Gastrocnemius medialis (tissue), 4 donors: ENCODE data around the gene OR8B8. TPM values are rescaled to one million over a fixed set of nuclear protein-coding genes. Genes with fewer than 3 reads are reported as not detected.
"Not testable (repeated sequence)": the region's sequence is repeated elsewhere in the genome, so short reads cannot be mapped to it uniquely, and the experiment has no call there.

ENCODE experiments used
- ATAC-seq, 2 donors: fragments of 150-250 bp; one replicate each; pipeline ENCODE4 v1.9.1; 2016
- DNase-seq, 2 donors: peaks; one replicate each; pipeline ENCODE4 v3.0.0-alpha.2; 2019
- H3K27ac ChIP-seq, 4 donors: fragments of 200-600 bp; sonication (generic); 1 replicate in 1 of 4; 2 replicates in 3 of 4; pipeline ENCODE4 v1.5.1; 2016 to 2018; ENCODE audit warnings: mild to moderate bottlenecking in 2 of 4, moderate library complexity in 1 of 4
- H3K27me3 ChIP-seq, 3 donors: fragments of 200-600 bp; sonication (generic) in 2 of 3; 1 replicate in 1 of 3; 2 replicates in 2 of 3; pipeline versions ENCODE4 v1.5.1 to v1.6.0; 2016 to 2019; ENCODE audit warnings: mild to moderate bottlenecking in 1 of 3, moderate library complexity in 1 of 3
- H3K36me3 ChIP-seq, 2 donors: fragments of 200-600 bp; sonication (generic) in 1 of 2; one replicate each; pipeline ENCODE4 v1.5.1; 2017 to 2018
- H3K4me1 ChIP-seq, 2 donors: fragments of 200-600 bp; sonication (generic) in 1 of 2; one replicate each; pipeline ENCODE4 v1.5.1; 2016 to 2017; ENCODE audit warnings: mild to moderate bottlenecking in 2 of 2
- H3K4me3 ChIP-seq, 4 donors: fragments of 200-600 bp; sonication (generic) in 3 of 4; 1 replicate in 1 of 4; 2 replicates in 3 of 4; pipeline ENCODE4 v1.5.1; 2016 to 2019; ENCODE audit warnings: mild to moderate bottlenecking in 2 of 4
- H3K9me3 ChIP-seq, 3 donors: fragments of 200-600 bp; sonication (generic) in 2 of 3; 1 replicate in 1 of 3; 2 replicates in 2 of 3; pipeline ENCODE4 v1.5.1; 2016 to 2019
- POLR2A ChIP-seq, 2 donors: fragments of 450-650 bp; IDR thresholded peaks; one replicate each; pipeline ENCODE4 v1.6.1; 2017; ENCODE audit warnings: antibody characterized with exemption in 2 of 2, mild to moderate bottlenecking in 2 of 2, moderate library complexity in 2 of 2
- in situ Hi-C, 4 donors: fragments of 200-750 bp; cut with MboI; loops; one replicate each; pipeline versions ENCODE4 v1.15.0 to v1.8.0; 2017; ENCODE audit warnings: low sequenced_read_pairs in 4 of 4
- intact Hi-C: fragments of 100-400 bp; cut with DNase I; formaldehyde crosslinking; loops from one replicate; pipeline ENCODE4 v1.15.1; 2023; ENCODE audit warnings: low total_unique reads
- total RNA-seq, 4 donors: library from RNA; depleted of rRNA; stranded (reverse); fragments of >200 nt; gene quantifications; one replicate each; pipeline versions ENCODE4 v1.1.0 to v1.2.3, GENCODE V29; 2016
- TF ChIP-seq, protein P1 (sequence below), 5 experiments: fragments of 450-650 bp in 3 of 5; fragments of 200-600 bp in 2 of 5; sonication (generic) in 2 of 5; IDR thresholded peaks in 4 of 5; conservative IDR thresholded peaks in 1 of 5; 1 replicate in 4 of 5; 2 replicates in 1 of 5; pipeline ENCODE4 v1.5.1; 2016 to 2019; ENCODE audit warnings: antibody characterized with exemption in 5 of 5, mild to moderate bottlenecking in 3 of 5, moderate library complexity in 3 of 5

Gene OR8B8
- total RNA-seq, 4 donors from 2014 or later = not detected

DNA sequence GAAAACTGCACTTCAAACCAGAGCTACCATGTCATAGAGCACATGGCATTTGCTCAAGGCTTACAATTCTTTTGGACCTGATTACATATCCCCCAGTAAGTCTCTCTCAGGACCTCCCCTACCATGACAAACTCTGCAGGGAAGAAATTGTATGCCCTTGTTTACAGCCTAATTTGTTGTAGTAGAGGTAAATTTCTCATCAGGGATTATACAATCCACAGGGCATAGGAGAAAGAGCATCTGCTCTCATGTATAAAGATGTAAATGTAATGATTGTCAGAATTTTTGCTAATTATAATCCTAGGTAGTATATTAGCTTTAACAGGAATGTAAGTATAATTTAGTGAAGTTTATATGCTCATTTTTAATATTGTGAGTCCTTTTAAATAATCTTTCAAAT is 46.6 kb downstream of the OR8B8 start, which contains the start of gene OR8B3:
Gene OR8B3, minus strand, starts transcription at position 101 of the 400 bp plus-strand sequence. CDS start 1,673 bp downstream, outside the sequence.
- no peak within 1 kb of the TSS for H3K27ac ChIP-seq
- in situ Hi-C loops (no loop called here), intact Hi-C loops (no loop called here)
- H3K9me3 ChIP-seq = no peaks in the 10 kb centered on the region
- DNase-seq (no peak), ATAC-seq (no peak)
- no peak for TF ChIP-seq POLR2A (IDR thresholded peaks at IDR 0.05)
- TF ChIP-seq, protein P1, sequence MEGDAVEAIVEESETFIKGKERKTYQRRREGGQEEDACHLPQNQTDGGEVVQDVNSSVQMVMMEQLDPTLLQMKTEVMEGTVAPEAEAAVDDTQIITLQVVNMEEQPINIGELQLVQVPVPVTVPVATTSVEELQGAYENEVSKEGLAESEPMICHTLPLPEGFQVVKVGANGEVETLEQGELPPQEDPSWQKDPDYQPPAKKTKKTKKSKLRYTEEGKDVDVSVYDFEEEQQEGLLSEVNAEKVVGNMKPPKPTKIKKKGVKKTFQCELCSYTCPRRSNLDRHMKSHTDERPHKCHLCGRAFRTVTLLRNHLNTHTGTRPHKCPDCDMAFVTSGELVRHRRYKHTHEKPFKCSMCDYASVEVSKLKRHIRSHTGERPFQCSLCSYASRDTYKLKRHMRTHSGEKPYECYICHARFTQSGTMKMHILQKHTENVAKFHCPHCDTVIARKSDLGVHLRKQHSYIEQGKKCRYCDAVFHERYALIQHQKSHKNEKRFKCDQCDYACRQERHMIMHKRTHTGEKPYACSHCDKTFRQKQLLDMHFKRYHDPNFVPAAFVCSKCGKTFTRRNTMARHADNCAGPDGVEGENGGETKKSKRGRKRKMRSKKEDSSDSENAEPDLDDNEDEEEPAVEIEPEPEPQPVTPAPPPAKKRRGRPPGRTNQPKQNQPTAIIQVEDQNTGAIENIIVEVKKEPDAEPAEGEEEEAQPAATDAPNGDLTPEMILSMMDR (IDR thresholded peaks at IDR 0.05 in 4 of 5, conservative IDR thresholded peaks at IDR 0.05 in 1 of 5) = no peak
- no peaks in the 10 kb centered on the region for H3K27me3 ChIP-seq
- no peak within 1 kb of the TSS for H3K4me3 ChIP-seq
- no peaks in the 10 kb centered on the region for H3K4me1 ChIP-seq
- no peaks in the 10 kb centered on the region for H3K36me3 ChIP-seq

DNA sequence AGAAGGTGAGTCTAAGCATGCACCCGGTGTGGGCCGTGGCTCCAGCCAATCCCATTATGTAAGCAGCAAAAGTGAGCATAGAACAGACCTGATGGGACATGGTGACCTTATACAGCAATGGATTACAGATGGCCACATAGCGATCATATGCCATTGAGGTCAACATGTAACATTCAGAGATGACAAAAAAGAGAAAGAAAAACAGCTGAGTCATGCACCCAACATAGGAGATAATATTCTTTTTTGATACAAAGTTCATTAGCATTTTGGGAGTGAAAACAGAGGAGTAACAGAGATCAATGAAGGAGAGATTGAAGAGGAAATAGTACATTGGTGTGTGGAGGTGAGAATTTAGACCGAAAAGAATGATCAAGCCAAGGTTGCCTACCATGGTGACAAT is 48.6 kb downstream of the OR8B8 start:
- H3K4me3 ChIP-seq, in situ Hi-C loops, H3K36me3 ChIP-seq, H3K4me1 ChIP-seq, intact Hi-C loops, H3K27ac ChIP-seq, H3K9me3 ChIP-seq, DNase-seq, ATAC-seq, H3K27me3 ChIP-seq: not testable (repeated sequence)

DNA sequence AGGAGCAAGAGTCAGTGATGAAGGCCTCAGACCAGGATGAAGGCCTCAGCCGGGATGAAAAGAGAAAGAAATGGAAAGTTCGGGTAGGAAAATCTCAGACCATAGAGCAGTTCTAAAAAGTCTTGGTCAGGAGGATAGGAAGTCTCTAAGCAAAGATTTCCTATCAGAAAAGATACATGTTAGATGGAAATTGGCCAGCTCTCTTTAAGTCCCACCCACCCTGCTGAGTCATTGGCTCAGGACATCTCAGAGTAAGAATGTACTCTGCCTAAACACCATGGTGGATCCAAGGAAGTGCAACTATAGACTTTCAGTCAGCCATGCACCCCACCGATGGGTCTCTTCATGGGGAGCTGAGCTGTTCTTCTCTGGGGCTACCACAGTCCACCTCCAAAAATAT is 51.1 kb downstream of the OR8B8 start:
- in situ Hi-C loops (no loop called here), intact Hi-C loops (no loop called here)
- Histone ChIP-seq H3K27me3 (no peaks in the 10 kb centered on the region), H3K4me1 (no peaks in the 10 kb centered on the region), H3K9me3 (no peaks in the 10 kb centered on the region), H3K27ac (no peak overlapping the region), H3K36me3 (no peaks in the 10 kb centered on the region), H3K4me3 (no peak overlapping the region)
- ATAC-seq = no peak
- DNase-seq = no peak
- TF ChIP-seq, protein P1 (IDR thresholded peaks at IDR 0.05 in 4 of 5, conservative IDR thresholded peaks at IDR 0.05 in 1 of 5) = no peak
- no peak for TF ChIP-seq POLR2A (IDR thresholded peaks at IDR 0.05)

Other genes with a start within 250 kb of the OR8B8 start
- not detected for gene OR8G1, start 204.6 kb downstream of the OR8B8 start, total RNA-seq
- not detected for gene OR8G5, start 189.3 kb downstream of the OR8B8 start, total RNA-seq
- gene OR8D1, start 131.7 kb downstream of the OR8B8 start, total RNA-seq = not detected
- not detected for gene OR8D2, start 125.5 kb downstream of the OR8B8 start, total RNA-seq
- not detected for gene OR8B2, start 61.2 kb downstream of the OR8B8 start, total RNA-seq
- gene OR8B3, start 46.7 kb downstream of the OR8B8 start, total RNA-seq = not detected
- gene OR8B4, start 20.8 kb downstream of the OR8B8 start, total RNA-seq = not detected
- not detected for gene OR8B12, start 98.0 kb upstream of the OR8B8 start, total RNA-seq
- not detected for gene OR8A1, start 124.3 kb upstream of the OR8B8 start, total RNA-seq
- gene PANX3, start 165.7 kb upstream of the OR8B8 start, total RNA-seq = not detected
- gene TBRG1, start 177.2 kb upstream of the OR8B8 start, total RNA-seq = 10 to 100 TPM; 20.8 to 42.3 (median 25.6) TPM
- gene SIAE, start 228.0 kb upstream of the OR8B8 start, total RNA-seq = 10 to 100 TPM in 2 of 4 donors, 1 to 10 TPM in 2; 8.2 to 12.7 (median 10.1) TPM
- gene SPA17, start 228.2 kb upstream of the OR8B8 start, total RNA-seq = 1 to 10 TPM in 1 of 4 donors, under 1 TPM in 2, not detected in 1; 0.38 to 2.0 (median 0.44) TPM